Measurements from ENCODE around the gene MOCS1. TPM values are rescaled to one million over a fixed set of nuclear protein-coding genes. Genes with fewer than 3 reads are reported as not detected.

MOCS1 gene
- total RNA-seq, 2 experiments from 2014 or later: 1.7 to 1.8 TPM

DNA sequence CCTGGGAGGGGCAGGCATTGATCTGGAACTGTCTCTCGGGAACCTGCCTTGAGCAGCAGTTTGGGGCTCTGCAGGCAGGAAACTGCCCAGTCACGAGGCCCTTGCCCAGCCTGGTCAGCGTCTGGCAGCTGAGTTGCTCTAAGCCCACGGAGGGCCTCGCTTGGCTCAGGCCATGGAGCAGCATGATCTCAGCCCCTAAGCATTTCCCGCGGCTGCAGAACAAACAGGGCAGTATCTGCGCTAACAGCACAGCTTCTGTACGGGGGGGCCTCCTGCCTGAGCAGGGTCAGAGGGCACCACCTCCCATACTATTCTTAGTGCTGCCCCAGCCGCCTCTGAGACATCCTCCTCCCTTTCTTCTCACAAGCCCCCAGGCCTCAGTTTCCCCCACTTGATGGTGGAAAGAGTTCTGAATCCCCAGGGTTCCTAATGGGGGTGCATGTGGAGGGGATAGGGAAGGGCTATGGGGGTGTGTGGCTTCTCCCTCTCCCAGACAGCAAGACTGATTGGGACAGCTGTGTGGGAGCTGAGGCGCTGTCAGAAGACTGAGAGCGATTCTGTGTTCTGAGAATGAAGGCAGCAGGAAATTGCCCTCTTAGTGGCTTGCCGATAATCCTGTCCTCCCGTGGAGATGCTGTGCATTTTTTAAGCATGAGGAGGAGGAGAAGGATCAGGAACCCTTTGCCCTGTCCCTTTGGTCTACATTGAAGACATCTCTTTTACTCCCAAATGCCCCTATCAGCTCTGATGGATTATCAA is 46.4 kb downstream of the MOCS1 start:
- POLR2A ChIA-PET: no interaction called here

DNA sequence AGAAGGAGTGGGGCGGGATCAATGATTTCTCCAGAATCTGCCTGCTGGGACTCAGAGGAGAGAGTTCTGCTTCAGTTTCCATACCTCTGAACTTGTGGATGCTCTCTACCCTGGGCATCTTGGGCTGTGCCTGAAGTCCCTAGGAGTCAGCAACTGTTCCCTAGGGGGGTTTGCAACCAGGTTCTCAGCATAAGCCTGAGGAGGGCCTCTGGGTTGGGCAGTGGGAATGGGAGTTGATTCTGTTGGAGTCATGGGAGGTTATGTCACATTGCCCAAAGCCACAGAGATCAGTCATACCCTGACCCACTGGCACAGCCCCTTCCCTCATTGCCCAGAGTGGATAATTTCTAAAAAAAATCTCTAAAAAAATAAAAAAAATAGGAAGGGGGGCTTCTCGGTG is 47.4 kb downstream of the MOCS1 start:
- peaks cover 3% of the 10 kb centered on the region for H3K27me3 Mint-ChIP-seq
- DNase-seq: no peak
- H3K36me3 Mint-ChIP-seq (ENCODE audit: low read depth): no peaks in the 10 kb centered on the region
- H3K4me1 Mint-ChIP-seq: no peaks in the 10 kb centered on the region
- no peaks in the 10 kb centered on the region for H3K9me3 Mint-ChIP-seq
- POLR2A ChIA-PET: no interaction called here
- no peak overlapping the region for H3K27ac Mint-ChIP-seq
- H3K4me3 Mint-ChIP-seq: no peak overlapping the region
- CTCF ChIA-PET: interaction anchor here (0.6 kb wide), 1 partner anchor 30 kb away, joined by 3 read pairs; no protein-coding TSS in a partner anchor

More for the DNA sequence above, 46.4 kb downstream of the MOCS1 start:
- CTCF ChIA-PET: interaction anchor here (0.6 kb wide), 1 partner anchor 29 kb away, joined by 3 read pairs; no protein-coding TSS in a partner anchor
- Mint-ChIP-seq H3K27me3 (peaks cover 5% of the 10 kb centered on the region), H3K27ac (no peak overlapping the region), H3K4me1 (no peaks in the 10 kb centered on the region), H3K36me3 (ENCODE audit: low read depth) (no peaks in the 10 kb centered on the region), H3K9me3 (no peaks in the 10 kb centered on the region), H3K4me3 (no peak overlapping the region)
- no peak for DNase-seq

GRCh38 chr6:39885691-39886090 is 48.6 kb downstream of the MOCS1 start:
- H3K27me3 Mint-ChIP-seq: peaks cover 3% of the 10 kb centered on the region
- no peaks in the 10 kb centered on the region for H3K9me3 Mint-ChIP-seq
- H3K27ac Mint-ChIP-seq: no peak overlapping the region
- H3K4me1 Mint-ChIP-seq: no peaks in the 10 kb centered on the region
- no peak overlapping the region for H3K4me3 Mint-ChIP-seq
- POLR2A ChIA-PET: no interaction called here
- DNase-seq: no peak
- CTCF ChIA-PET: no interaction called here
- no peaks in the 10 kb centered on the region for H3K36me3 Mint-ChIP-seq (ENCODE audit: low read depth)

GRCh38 chr6:39884696-39885095 is 49.6 kb downstream of the MOCS1 start:
- CTCF ChIA-PET: no interaction called here
- peaks cover 3% of the 10 kb centered on the region for H3K27me3 Mint-ChIP-seq

DNA sequence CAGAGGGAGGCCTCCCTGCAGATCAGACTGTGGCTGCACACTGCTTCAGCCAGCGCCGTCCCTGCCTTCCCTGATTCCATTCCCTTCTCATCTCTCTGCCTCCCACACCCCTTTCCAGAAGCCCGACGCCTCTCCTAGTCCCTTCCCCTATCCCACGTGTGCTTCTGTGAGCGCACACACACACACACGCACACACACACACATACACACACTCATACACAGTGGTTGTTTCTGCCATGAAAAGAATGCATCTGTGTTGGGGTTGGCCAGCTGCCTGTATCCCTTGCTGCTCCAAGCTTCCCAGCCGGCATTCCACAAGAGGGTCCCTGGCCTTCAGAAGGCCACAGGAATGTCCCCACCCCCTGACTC is 51.7 kb downstream of the MOCS1 start:
- Mint-ChIP-seq H3K27me3 (no peaks in the 10 kb centered on the region), H3K4me3 (no peak overlapping the region), H3K4me1 (no peaks in the 10 kb centered on the region), H3K36me3 (ENCODE audit: low read depth) (no peaks in the 10 kb centered on the region), H3K9me3 (no peaks in the 10 kb centered on the region), H3K27ac (no peak overlapping the region)
- ChIA-PET POLR2A (no interaction called here), CTCF (no interaction called here)
- DNase-seq: no peak

More at GRCh38 chr6:39884696-39885095, 49.6 kb downstream of the MOCS1 start:
- H3K9me3 Mint-ChIP-seq: no peaks in the 10 kb centered on the region
- no peak overlapping the region for H3K27ac Mint-ChIP-seq
- no peaks in the 10 kb centered on the region for H3K36me3 Mint-ChIP-seq (ENCODE audit: low read depth)
- H3K4me3 Mint-ChIP-seq: no peak overlapping the region
- POLR2A ChIA-PET: no interaction called here
- no peaks in the 10 kb centered on the region for H3K4me1 Mint-ChIP-seq
- no peak for DNase-seq

DNA sequence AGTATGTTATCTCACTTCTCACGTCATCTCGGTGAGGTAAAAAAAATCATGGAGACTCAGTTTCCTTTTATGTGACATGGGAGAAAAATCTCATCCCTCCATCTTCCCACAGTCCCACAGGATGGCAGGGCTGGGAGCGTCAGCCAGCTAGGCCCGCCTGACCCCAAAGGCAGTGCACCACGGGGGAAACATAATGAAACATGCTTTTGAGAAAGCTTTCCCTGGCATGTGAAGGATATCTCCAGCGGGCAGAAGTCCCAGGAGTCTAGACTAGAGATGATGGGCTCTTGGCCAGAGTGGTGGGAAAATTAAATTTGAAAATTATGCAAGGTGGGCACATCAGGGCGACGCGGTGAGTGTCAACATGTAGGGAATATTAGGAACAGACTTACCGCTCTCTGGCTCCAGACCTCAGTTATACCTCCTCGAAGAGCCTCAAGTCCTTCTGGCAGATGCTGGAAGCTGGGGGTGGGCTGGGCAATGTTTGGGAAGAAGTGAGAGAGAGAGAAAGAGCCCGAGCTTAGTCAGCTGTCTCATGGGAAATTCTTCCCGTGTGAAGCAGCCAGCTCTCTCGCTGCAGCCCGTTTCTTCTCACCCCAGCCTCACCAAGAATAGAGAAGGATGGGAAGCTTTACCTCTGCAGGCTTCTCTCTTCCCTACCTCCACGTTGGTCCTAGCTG is 52.3 kb downstream of the MOCS1 start:
- no peaks in the 10 kb centered on the region for H3K27me3 Mint-ChIP-seq
- ChIA-PET POLR2A (no interaction called here), CTCF (no interaction called here)
- DNase-seq: no peak
- no peaks in the 10 kb centered on the region for H3K36me3 Mint-ChIP-seq (ENCODE audit: low read depth)
- H3K27ac Mint-ChIP-seq: no peak overlapping the region
- H3K4me3 Mint-ChIP-seq: no peak overlapping the region
- H3K9me3 Mint-ChIP-seq: no peaks in the 10 kb centered on the region
- no peaks in the 10 kb centered on the region for H3K4me1 Mint-ChIP-seq

- Mint-ChIP-seq H3K4me1 (no peaks in the 10 kb centered on the region), H3K4me3 (no peak overlapping the region), H3K9me3 (no peaks in the 10 kb centered on the region), H3K27ac (no peak overlapping the region), H3K27me3 (peaks cover 3% of the 10 kb centered on the region), H3K36me3 (ENCODE audit: low read depth) (no peaks in the 10 kb centered on the region)
- POLR2A ChIA-PET: no interaction called here
- CTCF ChIA-PET: interaction anchor here (0.7 to 1.7 kb wide), 2 partner anchors 15 to 1032 kb away, joined by 3 read pairs; no protein-coding TSS in a partner anchor
- DNase-seq: no peak
Observed at GRCh38 chr6:39880594-39880993, 53.7 kb downstream of the MOCS1 start.

DNA sequence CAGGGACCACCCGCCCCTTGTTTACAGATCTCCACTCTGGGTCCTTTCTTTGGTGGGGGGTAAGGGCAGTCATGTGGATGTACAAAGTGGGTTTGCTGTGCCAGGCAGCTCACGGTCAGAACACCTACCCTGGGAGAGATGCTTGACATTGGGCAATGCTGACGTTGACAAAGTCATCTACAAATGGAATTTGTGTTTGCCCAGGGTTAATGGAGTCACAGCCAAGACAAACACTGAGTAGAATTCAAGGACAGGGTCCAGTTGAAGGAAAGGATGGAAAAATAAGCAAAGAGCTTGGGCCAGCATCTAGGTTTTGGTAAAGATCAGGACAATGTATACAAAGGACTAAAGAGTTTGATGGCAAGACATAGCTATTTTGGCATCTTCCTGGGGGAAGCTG is 54.7 kb downstream of the MOCS1 start:
- Mint-ChIP-seq H3K27ac (no peak overlapping the region), H3K27me3 (peaks cover 3% of the 10 kb centered on the region), H3K4me1 (no peaks in the 10 kb centered on the region), H3K36me3 (ENCODE audit: low read depth) (no peaks in the 10 kb centered on the region), H3K9me3 (no peaks in the 10 kb centered on the region), H3K4me3 (no peak overlapping the region)
- POLR2A ChIA-PET: no interaction called here
- CTCF ChIA-PET: interaction anchor here (1.7 kb wide), 1 partner anchor 16 kb away, joined by 3 read pairs; no protein-coding TSS in a partner anchor
- DNase-seq: no peak

DNA sequence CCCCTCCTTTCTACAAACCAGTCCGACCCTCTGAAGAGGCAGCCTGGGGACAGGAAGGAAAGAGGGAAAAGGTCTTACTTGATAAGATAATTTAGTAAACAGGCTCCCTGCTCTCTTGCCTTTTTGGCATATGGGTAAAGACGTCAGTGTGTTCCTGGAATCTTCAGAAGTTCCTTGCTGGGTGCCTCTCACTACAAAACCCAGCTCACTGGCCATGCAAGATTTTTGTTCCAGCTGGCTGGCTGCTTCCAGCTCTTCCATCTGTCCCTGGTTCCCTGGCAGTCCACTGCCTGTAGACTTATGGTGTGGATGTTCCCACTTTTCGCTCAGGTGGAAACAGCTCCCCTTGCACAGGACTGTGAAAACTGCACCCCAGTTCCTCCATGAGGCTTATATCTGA is 57.4 kb downstream of the MOCS1 start:
- no peak overlapping the region for H3K27ac Mint-ChIP-seq
- no peaks in the 10 kb centered on the region for H3K36me3 Mint-ChIP-seq (ENCODE audit: low read depth)
- H3K4me3 Mint-ChIP-seq: no peak overlapping the region
- POLR2A ChIA-PET: no interaction called here
- H3K4me1 Mint-ChIP-seq: no peaks in the 10 kb centered on the region
- DNase-seq: no peak
- CTCF ChIA-PET: interaction anchor here (1.3 kb wide), 1 partner anchor 28 kb away, joined by 3 read pairs; no protein-coding TSS in a partner anchor
- H3K27me3 Mint-ChIP-seq: peaks cover 3% of the 10 kb centered on the region
- H3K9me3 Mint-ChIP-seq: no peaks in the 10 kb centered on the region

DNA sequence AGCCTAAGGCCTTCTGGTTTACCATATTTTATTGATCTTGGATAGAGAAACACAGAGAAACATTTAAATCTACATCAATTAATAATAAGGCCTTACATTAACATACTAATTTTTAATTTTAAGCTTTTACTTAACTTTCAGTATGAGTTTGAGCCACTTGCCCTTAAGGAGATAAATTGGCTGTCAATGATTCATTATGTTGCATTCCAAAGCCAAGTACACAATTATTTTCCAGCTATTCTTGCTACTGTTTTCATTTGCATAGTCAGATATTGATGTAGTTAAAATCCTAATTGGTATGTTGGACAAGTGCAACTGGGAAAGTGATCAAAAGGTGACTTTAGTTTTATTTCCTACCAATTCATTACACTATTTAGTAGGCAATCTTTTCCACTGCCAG is 58.2 kb downstream of the MOCS1 start:
- ChIA-PET POLR2A (no interaction called here), CTCF (no interaction called here)
- H3K9me3 Mint-ChIP-seq: no peaks in the 10 kb centered on the region
- no peak overlapping the region for H3K27ac Mint-ChIP-seq
- H3K36me3 Mint-ChIP-seq (ENCODE audit: low read depth): no peaks in the 10 kb centered on the region
- no peak for DNase-seq
- H3K4me3 Mint-ChIP-seq: no peak overlapping the region
- no peaks in the 10 kb centered on the region for H3K4me1 Mint-ChIP-seq
- peaks cover 3% of the 10 kb centered on the region for H3K27me3 Mint-ChIP-seq

DNA sequence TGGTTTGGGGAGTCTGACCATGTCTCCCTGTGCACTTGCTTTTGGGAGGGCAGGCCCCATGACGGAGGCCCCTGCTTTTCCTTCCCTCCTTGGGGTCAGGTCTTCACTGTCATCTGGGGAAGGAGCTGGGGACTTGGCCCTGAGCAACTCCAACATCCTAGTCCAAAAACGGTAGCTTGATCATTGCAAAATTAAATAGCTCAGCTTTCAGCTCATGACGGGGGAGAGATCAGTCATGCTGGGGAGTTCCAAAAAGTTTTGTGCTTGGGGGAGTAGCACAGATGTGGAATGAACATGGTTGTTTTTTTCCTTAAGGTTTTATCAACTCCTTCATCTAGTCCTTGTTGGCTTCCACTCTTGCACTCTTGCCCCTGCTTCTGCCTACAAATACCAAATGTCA is 60.8 kb downstream of the MOCS1 start:
- DNase-seq: no peak
- Mint-ChIP-seq H3K4me1 (no peaks in the 10 kb centered on the region), H3K36me3 (ENCODE audit: low read depth) (no peaks in the 10 kb centered on the region), H3K4me3 (no peak overlapping the region), H3K27ac (no peak overlapping the region), H3K9me3 (no peaks in the 10 kb centered on the region), H3K27me3 (peaks cover 3% of the 10 kb centered on the region)
- CTCF ChIA-PET: interaction anchor here (1.2 kb wide), 1 partner anchor 8 kb away, joined by 3 read pairs; no protein-coding TSS in a partner anchor
- POLR2A ChIA-PET: no interaction called here

DNA sequence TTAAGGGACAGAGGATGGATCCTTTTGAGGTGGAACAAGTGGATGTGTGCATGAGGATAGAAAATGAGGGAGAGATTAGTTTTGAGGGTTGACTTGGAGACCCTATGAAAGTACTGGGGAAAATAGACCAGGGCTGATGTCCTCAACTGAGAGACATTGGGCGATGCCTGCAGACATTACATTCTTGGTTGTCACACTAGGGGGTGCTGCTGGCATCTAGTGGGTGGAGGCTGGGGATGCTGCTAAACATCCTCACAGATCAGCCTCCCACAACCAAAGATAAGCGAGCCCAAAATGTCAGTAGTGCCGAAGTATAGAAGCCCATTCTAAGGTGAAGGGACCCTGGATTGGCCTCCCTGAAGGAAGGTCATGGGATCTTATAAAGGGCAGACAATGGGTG is 63.3 kb downstream of the MOCS1 start:
- Mint-ChIP-seq H3K4me3 (no peak overlapping the region), H3K4me1 (no peaks in the 10 kb centered on the region), H3K27ac (no peak overlapping the region), H3K36me3 (ENCODE audit: low read depth) (no peaks in the 10 kb centered on the region), H3K27me3 (no peaks in the 10 kb centered on the region), H3K9me3 (no peaks in the 10 kb centered on the region)
- ChIA-PET CTCF (no interaction called here), POLR2A (no interaction called here)
- DNase-seq: no peak

DNA sequence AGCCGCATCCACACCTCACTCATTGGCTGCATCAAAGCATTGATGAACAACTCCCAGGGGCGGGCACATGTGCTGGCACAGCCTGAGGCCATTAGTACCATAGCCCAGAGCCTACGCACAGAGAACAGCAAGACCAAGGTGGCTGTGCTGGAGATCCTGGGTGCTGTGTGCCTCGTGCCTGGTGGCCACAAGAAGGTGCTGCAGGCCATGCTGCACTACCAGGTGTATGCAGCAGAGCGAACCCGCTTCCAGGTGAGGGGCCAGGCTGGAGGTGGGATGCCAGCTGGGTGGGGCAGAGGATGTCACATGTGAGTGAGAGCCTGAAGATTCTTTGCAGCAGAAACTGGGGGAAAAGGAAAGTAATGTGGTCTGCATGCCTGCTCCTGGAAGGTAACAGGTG is 66.7 kb downstream of the MOCS1 start:
- H3K4me1 Mint-ChIP-seq: no peaks in the 10 kb centered on the region
- no peak overlapping the region for H3K4me3 Mint-ChIP-seq
- POLR2A ChIA-PET: no interaction called here
- H3K27me3 Mint-ChIP-seq: no peaks in the 10 kb centered on the region
- CTCF ChIA-PET: no interaction called here
- H3K9me3 Mint-ChIP-seq: no peaks in the 10 kb centered on the region
- H3K36me3 Mint-ChIP-seq (ENCODE audit: low read depth): no peaks in the 10 kb centered on the region
- no peak overlapping the region for H3K27ac Mint-ChIP-seq
- no peak for DNase-seq
